ENCODE data around the gene ACTG1. TPM values are rescaled to one million over a fixed set of nuclear protein-coding genes. Genes with fewer than 3 reads are reported as not detected.

The ACTG1 gene
- total RNA-seq, 1 donor from 2014 or later: 3,227 TPM

DNA sequence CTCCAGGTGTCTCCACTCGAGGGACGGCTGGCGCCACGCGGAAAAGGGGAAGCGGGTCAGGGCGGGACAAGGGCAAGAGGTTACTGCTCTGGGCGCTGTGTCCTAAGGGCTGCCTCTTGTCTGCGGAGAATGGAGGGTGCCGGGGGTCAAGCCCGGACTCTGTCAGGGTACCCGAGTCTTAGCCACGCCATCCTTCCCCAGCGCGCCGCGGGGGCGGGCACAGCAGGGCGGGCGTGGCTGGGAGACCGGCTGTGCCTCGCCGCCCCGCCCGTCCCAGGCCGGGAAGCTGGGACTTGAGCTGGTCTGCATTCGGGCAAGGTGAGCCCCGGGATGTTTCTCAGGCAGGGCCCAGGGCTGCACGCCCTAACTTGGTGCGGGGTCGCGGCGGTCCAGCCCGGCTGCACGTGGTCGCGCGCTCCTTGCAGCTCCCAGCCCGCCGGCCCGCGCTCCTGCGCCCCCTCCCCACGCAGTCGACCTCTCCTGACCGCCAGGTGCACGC is 6.2 kb upstream of the ACTG1 start:
- Mint-ChIP-seq H3K4me1 (ENCODE audit: low read depth) (peaks cover 12% of the 10 kb centered on the region), H3K27me3 (peaks cover 22% of the 10 kb centered on the region), H3K27ac (peak overlapping the region; percentile 78), H3K9me3 (ENCODE audit: low read depth) (no peaks in the 10 kb centered on the region), H3K36me3 (ENCODE audit: insufficient read depth) (peaks cover 1% of the 10 kb centered on the region), H3K4me3 (ENCODE audit: low read depth) (peak overlapping the region; percentile 59)
- no peak for DNase-seq (ENCODE audit: low spot score, unreplicated experiment)
- TF ChIP-seq CTCF (IDR thresholded peaks at IDR 0.05; ENCODE audit: unreplicated experiment): no peak

DNA sequence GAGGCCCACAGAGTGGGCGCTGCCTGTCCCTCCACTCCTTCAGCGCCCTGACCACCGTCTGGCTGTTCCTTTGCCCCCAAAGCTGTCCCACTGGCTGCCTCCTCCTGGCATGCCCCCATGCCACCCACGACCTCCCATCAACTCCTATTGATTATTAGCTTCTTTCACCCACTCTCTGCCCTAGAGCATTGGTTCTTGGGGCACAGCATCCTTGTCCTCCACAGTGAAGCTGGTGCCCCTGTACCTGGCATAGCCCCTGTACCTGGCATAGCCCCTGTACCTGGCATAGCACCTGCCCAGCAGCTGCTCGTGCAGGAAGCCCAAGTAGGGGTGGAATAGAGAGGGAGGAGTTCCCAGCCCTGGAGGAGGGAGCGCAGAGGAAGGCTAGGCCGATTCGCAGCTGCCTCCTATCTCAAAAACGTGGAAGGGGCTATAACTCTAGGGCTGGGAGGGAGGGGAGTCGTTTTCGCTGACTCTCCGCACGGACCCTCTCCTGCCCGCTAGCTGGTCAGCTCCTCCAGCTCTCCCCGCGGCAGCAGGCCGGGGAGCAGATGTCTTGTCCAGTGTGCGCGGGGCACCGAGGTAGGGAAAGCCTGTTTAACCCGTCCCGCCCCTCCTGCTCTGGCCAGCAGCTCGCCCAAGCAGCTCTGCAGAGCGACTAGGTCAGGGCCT is 5.7 kb upstream of the ACTG1 start:
- peak overlapping the region; percentile 78 for H3K27ac Mint-ChIP-seq
- peaks cover 1% of the 10 kb centered on the region for H3K36me3 Mint-ChIP-seq (ENCODE audit: insufficient read depth)

DNA sequence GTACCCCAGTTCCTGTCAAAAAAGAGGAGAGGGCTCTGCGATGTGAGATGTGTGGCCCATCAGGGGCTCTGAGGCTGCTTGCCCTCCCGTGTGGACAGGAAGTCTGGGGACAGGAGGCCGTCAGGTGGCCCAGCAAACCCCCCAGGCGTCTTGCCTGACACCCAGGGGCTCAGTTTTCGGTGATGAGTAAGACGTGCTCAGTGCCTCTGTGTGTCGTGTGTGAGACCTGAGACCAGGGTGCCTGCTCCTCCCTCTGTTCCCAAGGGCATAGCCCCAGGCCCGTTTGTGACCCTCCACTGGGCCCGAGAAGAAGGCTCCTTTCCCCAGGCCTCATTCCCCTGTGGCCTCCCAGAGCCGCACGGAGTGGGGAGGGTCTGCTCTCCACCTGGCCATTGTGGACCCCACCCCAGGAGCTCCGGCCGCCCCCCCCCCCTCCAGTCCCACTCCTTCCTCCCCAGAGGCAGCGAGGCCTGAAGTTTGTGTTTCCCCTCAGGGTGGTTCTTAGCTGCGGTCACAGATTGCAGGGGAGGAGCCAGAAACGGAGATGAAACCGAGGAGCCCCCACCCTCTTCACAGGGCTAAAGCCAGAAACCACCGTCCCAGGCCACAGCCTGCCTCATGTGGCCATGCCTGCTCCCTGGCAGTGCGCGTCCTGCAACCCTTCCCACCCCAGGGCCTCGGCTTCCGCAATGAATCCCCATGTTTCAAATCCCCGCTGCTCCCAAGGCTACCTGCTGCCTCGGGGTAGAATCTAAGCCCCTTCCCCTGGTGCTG is 4.9 kb upstream of the ACTG1 start:
- Mint-ChIP-seq H3K27ac (no peak overlapping the region), H3K9me3 (ENCODE audit: low read depth) (no peaks in the 10 kb centered on the region), H3K27me3 (peaks cover 17% of the 10 kb centered on the region), H3K36me3 (ENCODE audit: insufficient read depth) (peaks cover 1% of the 10 kb centered on the region), H3K4me1 (ENCODE audit: low read depth) (peaks cover 10% of the 10 kb centered on the region), H3K4me3 (ENCODE audit: low read depth) (peak overlapping the region; percentile 59)
- TF ChIP-seq CTCF (IDR thresholded peaks at IDR 0.05; ENCODE audit: unreplicated experiment): no peak
- peak; percentile 10 for DNase-seq (ENCODE audit: low spot score, unreplicated experiment)

More for the DNA sequence above, 5.7 kb upstream of the ACTG1 start:
- Mint-ChIP-seq H3K9me3 (ENCODE audit: low read depth) (no peaks in the 10 kb centered on the region), H3K27me3 (peaks cover 22% of the 10 kb centered on the region), H3K4me3 (ENCODE audit: low read depth) (peak overlapping the region; percentile 59), H3K4me1 (ENCODE audit: low read depth) (peaks cover 11% of the 10 kb centered on the region)
- TF ChIP-seq CTCF (IDR thresholded peaks at IDR 0.05; ENCODE audit: unreplicated experiment): no peak
- DNase-seq (ENCODE audit: low spot score, unreplicated experiment): no peak

DNA sequence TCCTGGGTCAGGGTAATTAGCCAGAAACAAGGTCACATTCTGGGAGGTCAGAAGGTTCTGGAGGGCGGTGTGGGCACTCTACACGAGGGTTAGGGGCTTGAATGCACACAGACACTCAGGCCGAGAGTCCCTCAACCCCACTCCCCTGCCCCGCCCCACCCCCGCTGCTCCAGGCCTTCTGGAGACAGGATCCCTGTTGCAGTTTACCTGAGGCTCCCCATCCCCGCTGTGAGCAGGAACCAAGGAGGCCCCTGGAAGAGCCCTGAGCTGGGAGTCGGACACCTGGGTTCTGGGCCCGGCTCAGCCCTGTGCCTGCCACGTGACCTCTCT is 4.4 kb upstream of the ACTG1 start:
- no peak for DNase-seq (ENCODE audit: low spot score, unreplicated experiment)
- Mint-ChIP-seq H3K36me3 (ENCODE audit: insufficient read depth) (peaks cover 3% of the 10 kb centered on the region), H3K9me3 (ENCODE audit: low read depth) (no peaks in the 10 kb centered on the region), H3K27me3 (peaks cover 13% of the 10 kb centered on the region), H3K4me1 (ENCODE audit: low read depth) (peaks cover 10% of the 10 kb centered on the region), H3K4me3 (ENCODE audit: low read depth) (peak overlapping the region; percentile 85), H3K27ac (peak overlapping the region; percentile 56)
- TF ChIP-seq CTCF (IDR thresholded peaks at IDR 0.05; ENCODE audit: unreplicated experiment): no peak

GRCh38 chr17:81516439-81516838 is 3.8 kb upstream of the ACTG1 start:
- no peak for TF ChIP-seq CTCF (IDR thresholded peaks at IDR 0.05; ENCODE audit: unreplicated experiment)
- Mint-ChIP-seq H3K27me3 (peaks cover 9% of the 10 kb centered on the region), H3K4me1 (ENCODE audit: low read depth) (peaks cover 13% of the 10 kb centered on the region), H3K9me3 (ENCODE audit: low read depth) (no peaks in the 10 kb centered on the region), H3K36me3 (ENCODE audit: insufficient read depth) (peaks cover 8% of the 10 kb centered on the region), H3K4me3 (ENCODE audit: low read depth) (peak overlapping the region; percentile 85), H3K27ac (peak overlapping the region; percentile 56)
- DNase-seq (ENCODE audit: low spot score, unreplicated experiment): peak; percentile 9
